ENCODE data around the gene HMMR.
"Not testable (repeated sequence)": the region's sequence is repeated elsewhere in the genome, so short reads cannot be mapped to it uniquely, and the experiment has no call there.

HMMR gene

GRCh38 chr5:163508753-163509152 is 48.3 kb downstream of the HMMR start:
- no peak for DNase-seq (ENCODE audit: low read depth)

- no peak for DNase-seq (ENCODE audit: low read depth)
Measured at GRCh38 chr5:163509291-163509951, 49.0 kb downstream of the HMMR start.

GRCh38 chr5:163512526-163512925 is 52.1 kb downstream of the HMMR start:
- no peak for DNase-seq (ENCODE audit: low read depth)

GRCh38 chr5:163525096-163525495 is 64.7 kb downstream of the HMMR start:
- no peak for DNase-seq (ENCODE audit: low read depth)

- no peak for DNase-seq (ENCODE audit: low read depth)
Measured at GRCh38 chr5:163529698-163530097, 69.3 kb downstream of the HMMR start.

GRCh38 chr5:163531272-163531671 is 70.8 kb downstream of the HMMR start:
- no peak for DNase-seq (ENCODE audit: low read depth)

- no peak for DNase-seq (ENCODE audit: low read depth)
Measured at GRCh38 chr5:163532171-163533084, 72.0 kb downstream of the HMMR start.

- no peak for DNase-seq (ENCODE audit: low read depth)
Measured at GRCh38 chr5:163533223-163533622, 72.8 kb downstream of the HMMR start.

GRCh38 chr5:163534492-163535094 is 74.2 kb downstream of the HMMR start:
- DNase-seq (ENCODE audit: low read depth) = no peak

GRCh38 chr5:163535290-163535689 is 74.9 kb downstream of the HMMR start:
- no peak for DNase-seq (ENCODE audit: low read depth)

GRCh38 chr5:163536442-163536841 is 76.0 kb downstream of the HMMR start:
- DNase-seq (ENCODE audit: low read depth) = not testable (repeated sequence)

- no peak for DNase-seq (ENCODE audit: low read depth)
Measured at GRCh38 chr5:163540696-163541095, 80.3 kb downstream of the HMMR start.

All from stimulated activated CD8-positive, alpha-beta memory T cell treated with anti-CD3 and anti-CD28 coated beads, Interleukin-12 subunit alpha, Interleukin-12 subunit beta, amount 100 ng/mL, for 1 hour (primary cell).